GM21526 (cell line): ENCODE data around the gene ACSM3.
"Not testable (repeated sequence)": the region's sequence is repeated elsewhere in the genome, so short reads cannot be mapped to it uniquely, and the experiment has no call there.

Experiments used
- ATAC-seq: cut with Tn5 transposase; IDR thresholded peaks from one replicate; pipeline ENCODE4 v1.9.1; 2021; ENCODE audit warnings: moderate library complexity; ENCODE audit not compliant: unreplicated experiment, low FRiP score

Gene ACSM3

DNA sequence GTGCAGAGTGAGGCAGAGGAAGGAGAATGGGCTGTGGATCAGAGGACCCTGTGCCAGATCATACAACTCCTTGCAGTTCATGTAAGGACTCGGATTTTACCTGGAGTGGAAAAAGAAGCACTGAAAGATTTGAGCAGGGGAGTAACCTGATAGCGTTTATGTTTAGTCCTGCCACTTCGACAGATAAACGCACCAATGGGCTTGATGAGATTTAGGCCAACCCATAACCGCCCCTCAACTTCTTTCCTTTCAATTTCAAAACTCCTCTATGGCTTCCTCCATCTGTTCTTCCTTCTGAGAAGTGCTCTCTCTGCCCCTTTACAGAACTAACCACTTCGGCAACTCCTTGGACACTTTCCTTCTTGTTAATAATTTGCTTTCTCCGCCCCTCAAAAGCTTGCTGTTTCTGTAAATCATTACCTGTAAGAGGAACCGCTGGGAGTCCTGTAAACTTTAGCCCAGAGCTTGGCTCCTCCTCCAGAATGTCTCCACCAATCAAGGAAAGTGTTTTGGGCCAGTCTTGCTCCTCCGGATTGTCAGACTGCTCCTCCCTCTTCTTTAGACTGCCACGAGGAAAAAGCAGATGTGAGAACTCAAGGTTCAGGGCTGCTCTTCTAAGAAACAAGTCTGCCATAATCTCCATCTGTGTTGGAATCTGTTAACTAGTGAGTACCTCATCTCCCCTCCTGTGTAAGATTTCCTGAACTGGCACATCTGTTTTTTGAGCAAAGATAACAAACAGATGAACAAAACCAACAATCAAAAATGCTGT, at the start of gene ACSM3:
ACSM3 (plus strand) TSS at position 554 of the 772 bp plus-strand sequence. CDS start 6,021 bp downstream, outside the sequence.
- ATAC-seq = peak; percentile 97

GRCh38 chr16:20717718-20718117, 46.1 kb upstream of the ACSM3 start:
- ATAC-seq = not testable (repeated sequence)

- no peak for ATAC-seq
Observed at GRCh38 chr16:20720251-20720650, 43.6 kb upstream of the ACSM3 start.

DNA sequence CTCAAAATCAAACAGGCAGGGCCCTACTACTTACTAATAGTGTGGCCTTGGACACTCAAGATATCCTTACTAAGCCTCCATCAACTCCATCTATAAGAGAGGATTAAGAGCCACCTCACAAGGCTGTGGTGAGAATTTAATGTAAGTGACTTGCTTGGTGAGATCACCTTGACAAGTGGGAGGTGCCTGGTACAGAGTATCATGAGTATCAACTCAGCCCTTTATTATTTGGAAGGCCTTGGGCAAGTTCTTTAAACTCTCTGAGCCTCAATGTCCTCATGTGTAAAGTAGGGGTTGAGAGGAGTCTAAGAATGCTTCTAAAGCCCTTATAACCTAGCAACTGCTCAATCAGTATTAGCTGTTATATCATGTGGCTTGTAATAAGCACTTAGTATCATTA, 37.2 kb upstream of the ACSM3 start:
- no peak for ATAC-seq

DNA sequence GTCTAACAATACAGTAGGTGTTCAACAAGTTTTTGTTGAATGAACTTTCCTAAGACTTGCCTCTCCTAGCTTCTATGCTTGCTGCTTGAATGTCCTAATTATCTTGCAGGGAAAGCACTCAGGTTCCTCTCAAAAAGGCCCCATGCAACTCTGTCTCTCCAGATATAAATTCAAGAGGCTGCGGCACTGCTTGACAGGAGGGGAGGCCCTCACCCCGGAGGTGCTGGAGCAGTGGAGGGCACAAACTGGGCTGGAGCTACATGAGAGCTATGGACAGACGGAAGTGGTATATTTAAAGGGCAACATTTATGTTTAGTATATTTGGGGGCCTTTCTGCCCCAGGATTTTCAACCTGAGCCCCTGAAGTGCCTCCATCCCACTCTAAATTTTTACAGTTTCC, 36.6 kb upstream of the ACSM3 start:
- no peak for ATAC-seq

DNA sequence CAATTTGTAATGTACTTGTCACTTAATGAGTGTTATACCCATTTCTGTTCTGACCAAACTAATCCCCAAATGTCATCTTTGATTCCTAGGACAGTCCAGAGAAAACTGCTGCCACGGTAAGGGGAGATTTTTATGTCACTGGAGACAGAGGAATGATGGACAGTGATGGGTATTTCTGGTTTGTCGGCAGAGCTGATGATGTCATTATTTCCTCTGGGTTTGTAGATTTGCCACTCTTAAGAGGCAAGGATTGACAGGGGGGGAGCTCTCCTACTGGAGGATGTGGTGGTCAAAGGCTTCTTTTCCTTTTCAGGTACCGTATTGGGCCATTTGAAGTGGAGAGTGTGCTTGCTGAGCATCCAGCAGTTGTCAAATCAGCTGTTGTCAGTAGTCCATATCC, 34.7 kb upstream of the ACSM3 start:
- ATAC-seq = no peak

GRCh38 chr16:20734056-20734455, 29.8 kb upstream of the ACSM3 start:
- ATAC-seq = no peak

DNA sequence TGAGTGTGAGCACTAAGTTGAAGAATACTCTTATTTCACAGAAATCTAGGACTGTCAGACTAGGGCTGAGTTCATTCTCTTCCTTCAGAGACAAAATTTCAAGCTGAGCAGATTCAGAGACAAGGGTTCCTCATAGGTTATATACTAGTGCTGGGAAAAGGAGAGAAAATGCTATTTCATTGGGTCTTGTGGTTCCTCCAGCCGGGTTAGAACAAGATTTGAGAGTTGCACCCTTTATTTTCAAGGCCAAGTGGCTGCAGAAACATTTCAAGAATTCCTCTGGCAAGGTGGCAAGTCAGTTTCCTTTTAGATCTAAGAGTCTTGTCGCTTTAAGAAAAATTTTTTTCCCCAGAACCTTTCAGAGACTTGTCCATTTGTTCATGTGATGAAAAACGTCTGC, 29.0 kb upstream of the ACSM3 start:
- ATAC-seq = no peak

GRCh38 chr16:20735490-20735889, 28.3 kb upstream of the ACSM3 start:
- ATAC-seq = no peak

GRCh38 chr16:20740007-20740883, 23.6 kb upstream of the ACSM3 start:
- no peak for ATAC-seq

DNA sequence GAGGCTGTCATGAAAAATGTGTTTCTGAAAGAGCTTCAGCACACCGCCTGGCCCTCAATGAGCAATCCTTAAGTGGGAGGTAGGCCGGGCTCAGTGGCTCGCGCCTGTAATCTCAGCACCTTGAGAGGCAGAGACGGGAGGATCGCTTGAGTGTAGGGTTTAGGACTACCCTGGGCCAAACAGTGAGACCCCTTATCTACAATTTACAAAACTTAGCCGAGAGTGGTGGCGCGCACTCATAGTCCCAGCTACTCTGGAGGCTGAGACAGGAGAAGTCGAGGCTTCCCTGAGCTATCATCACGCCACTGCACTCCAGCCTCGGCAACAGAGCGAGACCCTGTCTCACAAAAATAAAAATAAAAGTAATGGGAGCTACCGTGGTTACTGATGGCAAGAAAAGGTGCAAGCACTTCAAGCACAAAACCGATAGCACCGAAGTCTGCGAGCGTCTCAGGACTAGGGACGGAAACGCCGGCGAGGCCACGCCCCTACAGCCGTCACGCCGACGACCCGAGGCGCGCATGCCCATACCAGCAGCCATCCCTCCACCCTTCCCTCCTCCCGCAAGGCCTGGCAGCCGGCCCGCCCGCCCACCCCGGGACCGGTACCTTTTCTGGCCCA, 22.8 kb upstream of the ACSM3 start:
- ATAC-seq = peak; percentile 80

GRCh38 chr16:20741554-20742285, 22.1 kb upstream of the ACSM3 start, which contains the start of gene THUMPD1:
THUMPD1 (minus strand) TSS chr16:20741818; CDS start chr16:20741739, 79 bp downstream.
- ATAC-seq = peak; percentile 76

- ATAC-seq = no peak
Observed at GRCh38 chr16:20743591-20743990, 20.2 kb upstream of the ACSM3 start.

DNA sequence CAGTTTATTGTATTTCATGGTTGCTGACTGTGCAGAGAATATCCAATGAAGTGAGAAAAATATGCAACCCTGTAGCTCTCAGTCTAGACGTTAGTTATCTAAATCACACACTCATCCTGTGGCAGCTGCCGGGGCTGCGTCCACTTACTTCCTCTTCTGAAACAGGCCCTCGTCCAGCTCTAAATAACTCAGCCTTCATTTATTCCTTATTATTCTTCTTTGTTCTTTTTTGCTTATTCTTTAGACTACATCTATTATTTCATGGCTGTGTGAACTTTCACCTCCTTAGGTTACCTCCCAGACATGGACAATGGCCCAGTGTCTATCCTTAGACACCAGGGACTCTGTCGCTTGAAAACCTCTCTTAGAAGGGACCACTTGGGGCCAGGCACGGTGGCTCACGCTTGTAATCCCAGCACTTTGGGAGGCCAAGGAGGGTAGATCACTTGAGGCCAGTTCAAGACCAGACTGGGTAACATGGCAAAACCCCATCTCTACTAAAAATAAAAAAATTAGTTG, 18.8 kb upstream of the ACSM3 start:
- no peak for ATAC-seq

GRCh38 chr16:20746461-20746860, 17.4 kb upstream of the ACSM3 start:
- ATAC-seq = no peak

DNA sequence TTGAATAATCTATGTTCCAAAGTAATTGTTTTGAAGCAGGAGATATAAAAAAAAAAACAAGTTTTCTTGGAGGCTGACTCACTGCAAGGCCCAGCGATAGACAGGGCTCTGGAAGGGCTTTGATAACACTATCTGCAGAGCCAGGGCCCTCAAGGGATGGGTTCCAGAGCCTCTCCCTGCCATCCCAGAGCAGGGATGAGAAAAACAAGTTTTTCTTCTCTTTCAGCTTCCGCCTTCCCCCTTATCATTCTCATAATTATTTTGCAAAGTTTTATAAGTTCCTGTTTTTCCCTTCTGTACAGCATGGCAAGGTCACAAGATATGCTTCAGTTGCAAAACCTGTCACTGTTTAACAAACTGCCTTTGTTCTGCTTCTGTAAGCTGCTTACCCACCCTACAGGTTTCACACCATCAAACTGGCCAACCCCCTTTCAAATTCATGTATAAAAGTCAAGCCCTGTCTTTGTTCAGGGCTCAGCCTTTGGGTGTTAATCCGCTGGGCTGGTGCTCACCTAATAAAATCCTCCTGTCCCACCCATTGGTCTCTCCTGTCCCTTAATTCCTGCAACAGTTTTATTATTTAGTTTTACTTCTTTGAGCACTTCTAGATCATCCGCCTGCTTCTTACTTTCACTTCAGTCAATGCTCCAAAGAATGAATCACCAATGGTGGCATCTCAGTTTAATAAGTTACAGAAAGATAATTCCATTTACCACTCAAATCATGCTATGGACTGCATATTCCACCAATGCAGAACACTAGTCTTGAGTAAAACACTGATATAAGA, 16.6 kb upstream of the ACSM3 start:
- no peak for ATAC-seq

DNA sequence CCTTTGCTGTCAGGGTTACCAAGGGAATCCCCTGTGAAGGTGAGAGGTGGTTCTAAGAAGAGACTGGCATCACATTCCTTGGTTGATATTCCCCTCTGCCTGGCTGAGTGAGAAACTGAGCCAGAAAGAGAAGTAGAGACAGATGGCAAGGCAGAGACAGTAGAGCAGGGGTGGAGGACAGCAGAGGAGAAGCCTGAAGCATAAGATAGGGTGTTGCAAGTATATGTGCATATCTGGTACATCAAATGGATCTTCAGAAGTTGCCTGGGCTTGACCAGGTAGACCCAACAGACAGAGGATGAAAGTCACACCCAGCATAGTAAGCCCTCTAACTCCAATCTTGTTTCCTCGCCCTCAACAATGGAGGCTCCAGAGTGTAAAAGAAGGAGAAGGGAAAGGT, 14.3 kb upstream of the ACSM3 start:
- ATAC-seq = no peak

DNA sequence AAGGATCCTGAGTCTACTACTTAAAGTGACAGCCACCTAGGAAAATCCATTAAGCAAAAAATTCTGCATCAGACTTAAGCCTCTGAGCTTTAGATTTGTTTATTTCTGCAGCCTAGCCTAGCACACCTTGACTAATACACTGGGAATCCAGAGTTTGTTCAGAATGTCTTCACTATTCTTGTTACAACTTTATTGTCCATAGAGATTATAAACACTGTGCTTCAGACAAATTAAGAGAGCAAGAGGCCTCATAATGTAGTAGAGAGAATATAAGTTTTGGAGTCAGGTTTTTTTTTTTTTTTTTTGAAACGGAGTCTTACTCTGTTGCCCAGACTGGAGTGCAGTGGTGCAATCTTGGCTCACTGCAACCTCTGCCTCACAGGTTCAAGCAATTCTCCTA, 13.3 kb upstream of the ACSM3 start:
- ATAC-seq = no peak

- ATAC-seq = no peak
Observed at GRCh38 chr16:20753727-20754126, 10.1 kb upstream of the ACSM3 start.
